Omental fat pad (tissue), 4 donors: Measurements from ENCODE around the gene NKX2-8. TPM values are rescaled to one million over a fixed set of nuclear protein-coding genes. Genes with fewer than 3 reads are reported as not detected.

Experiments used
- ATAC-seq: fragments of 150-250 bp; one replicate; pipeline ENCODE4 v1.9.1; 2016; ENCODE audit warnings: mild to moderate bottlenecking, moderate library complexity; ENCODE audit not compliant: low FRiP score
- DNase-seq: peaks from one replicate; pipeline ENCODE4 v3.0.0-alpha.2; 2019; ENCODE audit warnings: low spot score
- total RNA-seq, 4 donors: library from RNA; depleted of rRNA; stranded (reverse); fragments of >200 nt; gene quantifications; one replicate each; pipeline ENCODE4 v1.1.0, GENCODE V29; 2016
- TF ChIP-seq, protein P1 (sequence below), 3 donors: fragments of 450-650 bp; IDR thresholded peaks; one replicate each; pipeline ENCODE4 v1.5.1; 2016 to 2017; ENCODE audit warnings: antibody characterized with exemption in 3 of 3, mild to moderate bottlenecking in 3 of 3, moderate library complexity in 2 of 3

The NKX2-8 gene
- total RNA-seq, 4 donors from 2014 or later, result not detected

DNA sequence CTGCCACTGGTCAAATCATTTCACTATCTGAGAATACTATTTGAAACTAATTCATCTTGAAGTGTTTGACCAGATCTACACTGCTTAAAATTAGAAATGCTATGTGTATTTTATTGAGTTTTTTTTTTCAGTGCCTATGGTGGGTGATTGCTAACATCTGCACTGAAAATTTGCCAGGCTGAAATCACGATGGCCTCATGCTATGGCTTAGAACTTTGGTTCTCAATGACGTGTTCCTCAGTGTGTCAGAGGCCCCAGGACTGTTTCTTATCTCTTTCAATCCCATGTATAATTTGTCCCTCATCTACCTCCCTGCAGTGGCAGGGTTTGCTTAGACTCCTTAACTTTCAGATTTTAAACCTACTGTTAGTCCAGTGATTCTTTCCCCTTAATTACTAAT is 36.2 kb upstream of the NKX2-8 start:
- ATAC-seq (no peak), DNase-seq (no peak)
- TF ChIP-seq, protein P1, sequence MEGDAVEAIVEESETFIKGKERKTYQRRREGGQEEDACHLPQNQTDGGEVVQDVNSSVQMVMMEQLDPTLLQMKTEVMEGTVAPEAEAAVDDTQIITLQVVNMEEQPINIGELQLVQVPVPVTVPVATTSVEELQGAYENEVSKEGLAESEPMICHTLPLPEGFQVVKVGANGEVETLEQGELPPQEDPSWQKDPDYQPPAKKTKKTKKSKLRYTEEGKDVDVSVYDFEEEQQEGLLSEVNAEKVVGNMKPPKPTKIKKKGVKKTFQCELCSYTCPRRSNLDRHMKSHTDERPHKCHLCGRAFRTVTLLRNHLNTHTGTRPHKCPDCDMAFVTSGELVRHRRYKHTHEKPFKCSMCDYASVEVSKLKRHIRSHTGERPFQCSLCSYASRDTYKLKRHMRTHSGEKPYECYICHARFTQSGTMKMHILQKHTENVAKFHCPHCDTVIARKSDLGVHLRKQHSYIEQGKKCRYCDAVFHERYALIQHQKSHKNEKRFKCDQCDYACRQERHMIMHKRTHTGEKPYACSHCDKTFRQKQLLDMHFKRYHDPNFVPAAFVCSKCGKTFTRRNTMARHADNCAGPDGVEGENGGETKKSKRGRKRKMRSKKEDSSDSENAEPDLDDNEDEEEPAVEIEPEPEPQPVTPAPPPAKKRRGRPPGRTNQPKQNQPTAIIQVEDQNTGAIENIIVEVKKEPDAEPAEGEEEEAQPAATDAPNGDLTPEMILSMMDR (IDR thresholded peaks at IDR 0.05), result no peak

DNA sequence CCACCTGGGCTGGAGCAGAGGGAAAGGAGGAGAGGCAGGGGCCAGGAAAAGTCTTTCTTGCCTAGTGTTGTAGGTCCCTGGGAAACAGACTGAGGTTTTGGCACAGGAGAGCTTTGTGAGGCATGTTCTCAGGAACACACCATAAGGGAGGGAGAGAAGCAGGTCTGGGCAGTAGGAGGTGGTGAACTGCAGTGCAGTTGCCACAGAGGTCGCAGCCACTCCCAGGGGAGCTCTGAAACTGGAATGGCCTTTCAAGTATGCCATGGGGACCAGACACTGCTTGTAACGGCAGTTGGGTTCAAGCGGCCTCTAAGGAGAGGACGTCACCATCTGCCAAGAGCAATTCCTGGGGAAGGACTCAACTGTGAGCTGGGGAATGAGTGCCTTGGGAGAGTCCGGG is 35.4 kb upstream of the NKX2-8 start:
- no peak for ATAC-seq
- DNase-seq, result no peak
- TF ChIP-seq, protein P1 (IDR thresholded peaks at IDR 0.05), result no peak

DNA sequence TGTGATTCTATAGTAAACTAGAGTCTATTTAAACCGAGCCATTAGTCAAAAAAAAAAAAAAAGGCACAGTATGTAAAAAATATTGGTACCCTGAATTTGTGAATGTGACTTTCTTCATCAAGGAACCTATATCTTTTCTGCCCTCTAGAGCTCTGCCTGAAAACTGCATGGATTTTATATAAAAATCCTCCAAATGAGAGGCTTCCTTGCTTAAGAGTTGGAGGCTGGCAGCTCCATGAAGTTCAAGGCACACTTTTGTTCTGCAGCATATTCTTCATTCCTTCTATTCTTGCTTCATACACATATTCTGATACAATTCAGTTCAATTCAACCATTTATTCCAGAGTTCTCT is 23.1 kb upstream of the NKX2-8 start:
- DNase-seq (no peak), ATAC-seq (no peak)
- TF ChIP-seq, protein P1 (IDR thresholded peaks at IDR 0.05), result no peak

DNA sequence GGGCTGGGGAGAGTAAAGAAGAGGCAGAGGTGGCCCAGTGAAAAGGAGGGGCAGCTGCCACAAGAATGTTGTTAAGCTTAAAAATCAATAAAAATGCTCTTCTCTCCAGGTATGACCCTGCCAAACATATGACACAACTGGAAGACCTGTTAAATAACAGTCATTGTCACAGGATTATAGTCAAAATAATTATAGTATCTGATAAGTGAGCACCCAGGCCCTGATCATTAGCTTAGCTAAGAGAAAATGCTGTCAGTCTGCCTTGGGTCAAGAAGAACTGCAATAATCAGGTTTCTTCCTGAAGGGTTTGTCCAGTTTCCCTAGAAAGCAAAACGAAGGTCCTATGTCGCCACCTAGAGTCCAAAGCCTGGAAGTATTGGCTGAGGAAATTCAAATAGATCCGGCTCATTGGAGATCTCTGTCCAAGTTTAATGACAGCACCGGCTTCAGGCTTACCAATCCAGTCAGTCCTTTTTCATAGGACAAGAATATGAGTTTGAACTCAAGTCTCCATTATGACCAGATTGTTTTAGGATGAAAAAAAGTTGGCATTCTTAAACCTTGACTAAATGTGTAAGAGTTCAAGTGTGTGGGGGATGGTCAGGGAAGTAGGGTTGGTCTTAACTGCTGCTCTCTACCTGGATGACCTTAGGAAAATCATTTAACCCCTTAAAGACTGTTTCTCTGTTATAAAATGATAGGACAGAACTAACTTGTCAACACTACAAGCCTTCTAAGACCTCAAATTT is 22.5 kb upstream of the NKX2-8 start:
- DNase-seq (no peak), ATAC-seq (no peak)
- TF ChIP-seq, protein P1 (IDR thresholded peaks at IDR 0.05), result peak in 1 of 3 donors; percentile 26

DNA sequence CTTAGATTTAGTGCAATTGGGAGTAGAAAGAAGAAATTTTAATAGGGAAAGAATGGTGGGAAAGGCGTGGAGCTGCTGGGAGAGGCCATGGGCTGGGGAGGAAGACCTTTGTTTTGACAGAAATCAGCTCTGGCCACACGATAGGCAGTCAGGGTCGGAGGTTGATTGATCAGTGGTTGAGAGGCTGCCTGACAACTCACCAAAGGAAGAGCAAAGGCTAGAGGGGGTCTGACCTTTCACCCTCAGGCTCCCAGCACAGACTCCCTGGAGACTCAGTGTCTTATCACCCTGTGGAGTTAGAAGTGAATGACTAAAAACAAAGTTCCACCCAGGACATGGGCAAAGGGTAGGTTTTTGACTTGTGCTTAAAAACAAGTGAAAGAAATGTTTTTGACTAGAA is 18.0 kb upstream of the NKX2-8 start:
- no peak for DNase-seq
- TF ChIP-seq, protein P1 (IDR thresholded peaks at IDR 0.05), result no peak
- no peak for ATAC-seq

DNA sequence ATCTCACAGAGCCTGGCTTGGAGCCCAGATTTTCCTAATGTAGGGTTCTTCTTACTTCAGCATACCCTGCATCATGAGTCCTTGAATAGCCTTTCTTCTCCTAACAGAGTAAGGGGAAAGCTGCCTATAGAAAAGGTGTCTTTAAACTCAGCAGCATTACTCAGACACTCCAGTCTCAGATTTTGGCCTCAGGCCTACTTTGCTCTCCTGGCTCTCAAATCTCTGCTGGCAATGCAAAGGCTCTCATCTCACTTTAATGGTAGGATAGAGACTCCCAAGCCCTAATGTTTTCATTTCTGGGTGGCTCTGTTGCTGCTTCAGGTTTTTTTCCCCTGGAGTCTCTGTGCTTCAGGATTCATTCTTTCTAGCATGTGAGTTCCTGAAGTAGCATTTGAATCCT is 9.1 kb upstream of the NKX2-8 start:
- TF ChIP-seq, protein P1 (IDR thresholded peaks at IDR 0.05), result no peak
- ATAC-seq, result no peak
- no peak for DNase-seq

DNA sequence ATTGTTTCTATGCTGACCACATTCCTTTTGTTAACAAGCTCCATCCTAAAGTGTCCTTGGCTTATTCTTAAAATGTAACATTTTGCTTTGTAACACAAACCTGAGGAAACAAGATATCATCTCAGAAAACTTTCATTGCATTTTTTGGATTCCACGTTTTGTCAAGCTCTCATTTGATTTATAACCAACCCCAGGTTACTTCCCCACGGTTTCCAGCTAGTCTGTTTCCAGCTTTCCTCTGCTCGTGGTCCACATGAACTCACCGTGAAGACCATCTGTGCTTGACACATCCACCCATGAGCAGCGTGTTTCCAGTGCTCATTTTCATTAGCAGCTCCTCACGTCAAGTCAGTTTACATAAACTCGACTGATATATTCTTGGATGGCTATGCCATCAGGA is 6.4 kb upstream of the NKX2-8 start:
- TF ChIP-seq, protein P1 (IDR thresholded peaks at IDR 0.05), result no peak

More for the DNA sequence above, 6.4 kb upstream of the NKX2-8 start:
- no peak for DNase-seq
- ATAC-seq, result no peak
